Inflammatory macrophage treated with lipopolysaccharide for 1 hour (primary cell): ENCODE measurements around the gene HOGA1.

Source experiments
- DNase-seq, 2 donors: peaks; one replicate each; pipeline ENCODE4 v3.0.0-alpha.2; 2020 to 2022

The HOGA1 gene

DNA sequence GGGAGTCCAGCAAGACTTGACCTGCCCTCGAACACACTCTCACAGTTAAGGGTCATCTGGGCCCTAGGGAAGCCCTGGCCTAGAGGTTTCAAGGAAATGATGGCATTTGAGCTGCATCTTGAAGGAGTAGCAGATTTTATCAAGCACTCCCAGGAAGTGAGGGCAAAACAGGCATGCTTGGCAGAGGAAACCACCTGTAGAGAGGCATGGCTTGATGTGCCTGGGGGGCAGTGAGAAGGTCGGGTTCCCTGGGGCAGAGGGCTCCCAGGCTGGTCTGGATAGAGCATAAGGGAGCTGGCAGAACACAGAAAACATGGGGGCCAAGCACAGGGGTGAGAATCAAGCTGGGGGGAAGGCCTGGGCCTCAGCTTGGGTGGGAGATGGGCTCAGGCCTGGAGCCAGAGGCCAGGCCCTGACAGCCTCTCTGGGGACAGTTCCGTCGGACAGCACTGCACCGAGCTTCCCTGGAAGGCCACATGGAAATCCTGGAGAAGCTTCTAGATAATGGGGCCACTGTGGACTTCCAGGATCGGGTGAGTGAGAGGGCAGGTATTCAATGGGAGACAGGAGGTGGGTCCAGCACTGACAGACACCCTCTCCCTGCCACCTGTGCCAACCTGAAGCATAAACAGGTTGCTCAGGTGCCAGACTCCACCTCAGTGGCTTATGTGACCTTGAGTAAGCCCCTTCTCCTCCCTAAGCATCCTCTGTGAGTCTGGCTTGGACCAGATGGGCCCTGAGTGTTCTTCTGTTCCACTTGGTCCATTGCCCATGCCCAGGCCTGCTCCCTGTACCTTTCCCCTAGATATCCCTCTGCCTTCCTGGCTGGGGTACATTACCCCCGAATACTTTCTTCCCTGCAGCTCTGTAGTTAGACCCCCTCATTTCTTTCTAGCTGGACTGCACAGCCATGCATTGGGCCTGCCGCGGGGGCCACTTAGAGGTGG, 3.5 kb upstream of the HOGA1 start:
- no peak for DNase-seq

DNA sequence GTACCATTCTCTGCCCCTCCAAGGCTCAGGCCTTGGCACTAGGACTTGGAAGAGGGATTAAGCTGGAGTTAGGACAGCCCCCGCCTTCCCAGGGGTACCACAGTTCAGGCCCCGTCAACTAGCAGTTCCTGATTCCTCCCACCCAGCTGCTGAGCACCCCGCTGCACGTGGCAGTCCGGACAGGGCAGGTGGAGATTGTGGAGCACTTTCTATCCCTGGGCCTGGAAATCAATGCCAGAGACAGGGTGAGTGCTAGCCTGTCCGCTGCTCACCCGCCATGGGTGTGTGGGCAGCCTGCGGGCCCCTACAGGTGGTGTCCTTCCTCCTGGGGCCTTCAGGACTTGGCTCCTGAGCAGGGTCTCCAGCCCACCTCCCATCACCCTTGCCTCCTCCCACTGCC, 2.0 kb upstream of the HOGA1 start:
- no peak for DNase-seq

- DNase-seq = no peak
These were observed 713 bp upstream of the HOGA1 start for GRCh38 chr10:97583476-97583875.

DNA sequence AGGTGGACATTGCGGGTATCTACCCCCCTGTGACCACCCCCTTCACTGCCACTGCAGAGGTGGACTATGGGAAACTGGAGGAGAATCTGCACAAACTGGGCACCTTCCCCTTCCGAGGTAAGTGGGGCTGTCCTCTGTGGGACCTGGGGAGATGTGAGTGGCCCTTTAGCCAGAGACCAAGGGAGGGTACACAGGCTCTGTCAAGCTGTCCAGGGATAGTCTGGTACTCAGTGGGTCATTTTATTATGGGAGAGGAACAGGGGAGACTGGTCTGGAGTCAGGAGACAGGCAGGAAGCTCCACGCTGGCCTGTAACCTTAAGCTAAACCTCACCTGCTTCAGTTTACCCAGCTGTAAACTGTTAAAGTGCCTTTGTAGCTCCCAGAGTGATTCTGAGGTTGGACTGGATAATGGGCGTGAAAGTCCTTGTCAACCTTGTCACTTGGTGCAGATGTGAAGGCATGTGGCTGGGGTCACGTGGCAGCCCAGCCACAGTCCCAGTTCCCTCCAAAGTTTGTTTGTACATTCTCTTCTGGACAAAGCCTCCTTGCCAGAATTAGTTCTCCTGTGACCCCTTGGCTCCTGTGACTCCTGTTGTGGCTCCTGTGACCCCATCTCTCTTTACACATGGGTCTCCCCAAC, 729 bp downstream of the HOGA1 start:
- DNase-seq = no peak

GRCh38 chr10:97585439-97585811, 1.2 kb downstream of the HOGA1 start:
- no peak for DNase-seq

- DNase-seq = no peak
These were observed 3.0 kb downstream of the HOGA1 start for GRCh38 chr10:97587183-97587582.

- DNase-seq = no peak
These were observed 5.3 kb downstream of the HOGA1 start, which contains the start of gene C10orf62 for GRCh38 chr10:97589479-97589878. TSS of gene C10orf62 (plus strand) at chr10:97589721. CDS start at chr10:97589898, 177 bp downstream.

GRCh38 chr10:97590082-97590747, 6.0 kb downstream of the HOGA1 start:
- DNase-seq = no peak

DNA sequence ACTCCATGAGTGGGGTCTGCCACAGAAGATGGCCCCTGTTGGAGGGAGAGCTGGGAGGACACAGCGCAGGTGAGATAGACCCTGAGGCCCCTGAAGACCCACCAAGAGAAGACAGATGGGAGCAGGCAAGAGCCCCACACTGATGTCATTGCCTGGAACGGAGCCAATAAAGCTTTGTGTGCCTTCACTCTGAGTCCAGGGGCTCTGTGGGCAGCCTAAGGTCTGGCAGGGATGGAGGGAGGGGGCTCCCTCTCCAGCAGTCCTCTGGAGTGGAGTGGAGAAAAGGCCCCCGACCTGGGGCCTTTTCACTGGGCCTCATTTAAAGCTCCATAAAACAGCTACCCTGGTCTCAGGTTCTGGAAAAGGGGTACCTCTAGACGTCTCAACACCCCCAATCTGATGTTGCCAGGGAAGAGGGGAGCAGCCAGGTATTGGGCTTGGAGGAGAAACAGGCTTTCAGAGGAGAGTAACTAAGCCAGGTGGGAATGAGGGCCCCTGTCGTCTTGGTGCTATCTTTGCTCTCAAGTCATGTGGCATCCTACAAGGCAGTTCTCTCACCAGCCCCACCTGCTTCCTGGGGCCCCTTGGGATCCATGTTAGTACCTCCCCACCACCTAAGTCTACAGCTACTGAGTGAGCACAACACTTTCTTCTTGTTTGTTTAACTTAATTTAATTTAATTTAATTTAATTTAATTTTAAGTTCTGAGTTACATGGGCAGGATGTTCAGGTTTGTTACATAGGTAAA, 6.7 kb downstream of the HOGA1 start:
- DNase-seq = no peak

DNA sequence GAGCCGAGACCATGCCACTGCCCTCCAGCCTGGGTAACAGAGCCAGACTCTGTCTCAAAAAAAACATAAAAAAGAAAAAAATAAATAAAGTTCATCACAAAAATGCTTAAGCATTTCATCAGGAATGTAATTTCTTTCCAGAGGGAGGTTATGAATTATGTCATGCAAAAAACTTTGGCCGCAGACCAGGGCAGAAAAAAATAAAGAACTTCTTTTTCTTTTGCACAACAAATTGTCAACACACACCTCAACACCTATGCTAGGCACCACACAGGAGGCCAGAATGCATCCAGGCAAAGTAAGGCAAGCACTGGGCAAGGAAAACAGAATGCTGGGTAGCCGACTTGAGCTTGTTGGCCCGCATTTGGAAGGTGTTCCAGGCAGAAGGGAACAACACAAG, 9.2 kb downstream of the HOGA1 start:
- DNase-seq = no peak

DNA sequence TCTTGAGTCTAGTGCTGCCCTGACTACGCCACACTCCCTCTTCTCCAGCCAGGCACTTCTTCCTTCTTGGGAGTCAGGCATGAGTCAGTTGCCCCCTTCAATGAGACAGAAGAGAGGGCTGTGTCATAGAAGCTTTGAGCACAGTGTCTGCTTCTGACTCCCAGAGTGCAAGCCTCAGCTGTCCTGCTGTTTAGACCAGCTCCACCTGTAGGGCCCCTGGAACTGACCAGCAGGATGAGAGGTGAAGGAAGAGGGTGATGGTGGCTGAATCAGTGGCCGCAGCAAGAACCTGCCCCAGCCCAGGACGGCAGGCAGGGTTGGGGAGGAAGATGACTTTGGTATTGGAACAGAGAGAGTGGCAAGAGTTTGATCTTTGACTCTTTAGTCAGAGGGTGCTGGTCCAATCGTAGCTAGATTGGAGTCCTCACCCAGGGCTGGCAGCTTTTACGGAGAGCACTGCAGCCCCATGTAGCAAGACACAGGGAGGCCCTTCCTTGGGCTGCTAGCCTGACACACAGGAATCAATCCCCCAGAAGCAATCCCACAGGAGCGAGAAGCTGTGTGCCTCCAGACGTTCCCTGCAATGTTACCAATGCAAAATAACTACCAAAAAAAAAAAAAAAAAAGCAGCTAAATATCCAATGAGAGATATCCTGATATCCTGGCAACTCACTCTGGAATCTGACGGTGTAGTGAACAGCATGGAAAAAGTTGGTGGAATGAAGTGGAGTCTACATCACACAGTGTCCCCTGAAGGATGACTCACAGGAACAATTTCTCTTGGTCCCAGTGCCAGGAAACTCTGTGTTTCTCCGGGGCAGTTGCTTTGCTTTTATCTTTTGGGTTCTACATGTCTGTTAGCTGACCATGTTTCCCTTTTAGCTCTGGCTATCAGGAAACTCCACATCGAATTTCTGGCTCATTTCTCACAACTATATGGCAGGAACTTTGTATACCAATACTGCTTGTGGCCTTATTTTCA, 12.2 kb downstream of the HOGA1 start:
- DNase-seq = no peak

- DNase-seq = no peak
These were observed 13.6 kb downstream of the HOGA1 start for GRCh38 chr10:97597778-97598177.

DNA sequence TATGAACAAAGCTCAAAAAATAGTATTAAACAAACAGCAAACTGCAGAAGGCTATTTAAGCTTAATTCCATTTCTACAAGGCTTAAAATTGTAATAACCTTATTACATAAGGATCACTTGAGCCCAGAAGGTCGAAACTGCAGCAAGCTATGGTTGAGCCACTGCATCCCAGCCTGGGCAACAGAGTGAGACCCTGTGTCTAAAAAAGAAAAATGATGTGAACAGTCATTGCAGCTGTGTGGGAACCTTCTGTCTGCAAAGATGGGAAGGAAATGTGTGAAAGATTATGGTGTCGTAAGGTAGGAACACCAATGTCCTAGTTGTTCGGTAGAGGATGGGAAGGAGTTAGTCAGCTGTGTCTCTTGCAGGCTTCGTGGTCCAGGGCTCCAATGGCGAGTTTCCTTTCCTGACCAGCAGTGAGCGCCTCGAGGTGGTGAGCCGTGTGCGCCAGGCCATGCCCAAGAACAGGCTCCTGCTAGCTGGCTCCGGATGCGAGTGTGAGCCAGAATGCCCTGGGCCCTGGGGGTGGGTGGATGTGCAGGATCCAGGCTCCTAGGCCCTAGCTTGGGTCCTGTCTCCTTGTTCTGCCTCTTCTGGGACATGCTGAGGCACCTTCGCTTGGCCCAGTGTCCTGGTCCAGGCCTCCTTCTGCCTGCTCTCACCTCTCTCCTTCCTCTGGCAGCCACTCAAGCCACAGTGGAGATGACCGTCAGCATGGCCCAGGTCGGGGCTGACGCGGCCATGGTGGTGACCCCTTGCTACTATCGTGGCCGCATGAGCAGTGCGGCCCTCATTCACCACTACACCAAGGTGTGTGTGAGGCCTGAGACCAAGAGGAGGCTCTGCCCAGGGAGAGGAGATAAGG, 14.4 kb downstream of the HOGA1 start:
- no peak for DNase-seq

GRCh38 chr10:97599272-97599619, 15.1 kb downstream of the HOGA1 start:
- DNase-seq = no peak

GRCh38 chr10:97600616-97601015, 16.4 kb downstream of the HOGA1 start:
- no peak for DNase-seq

DNA sequence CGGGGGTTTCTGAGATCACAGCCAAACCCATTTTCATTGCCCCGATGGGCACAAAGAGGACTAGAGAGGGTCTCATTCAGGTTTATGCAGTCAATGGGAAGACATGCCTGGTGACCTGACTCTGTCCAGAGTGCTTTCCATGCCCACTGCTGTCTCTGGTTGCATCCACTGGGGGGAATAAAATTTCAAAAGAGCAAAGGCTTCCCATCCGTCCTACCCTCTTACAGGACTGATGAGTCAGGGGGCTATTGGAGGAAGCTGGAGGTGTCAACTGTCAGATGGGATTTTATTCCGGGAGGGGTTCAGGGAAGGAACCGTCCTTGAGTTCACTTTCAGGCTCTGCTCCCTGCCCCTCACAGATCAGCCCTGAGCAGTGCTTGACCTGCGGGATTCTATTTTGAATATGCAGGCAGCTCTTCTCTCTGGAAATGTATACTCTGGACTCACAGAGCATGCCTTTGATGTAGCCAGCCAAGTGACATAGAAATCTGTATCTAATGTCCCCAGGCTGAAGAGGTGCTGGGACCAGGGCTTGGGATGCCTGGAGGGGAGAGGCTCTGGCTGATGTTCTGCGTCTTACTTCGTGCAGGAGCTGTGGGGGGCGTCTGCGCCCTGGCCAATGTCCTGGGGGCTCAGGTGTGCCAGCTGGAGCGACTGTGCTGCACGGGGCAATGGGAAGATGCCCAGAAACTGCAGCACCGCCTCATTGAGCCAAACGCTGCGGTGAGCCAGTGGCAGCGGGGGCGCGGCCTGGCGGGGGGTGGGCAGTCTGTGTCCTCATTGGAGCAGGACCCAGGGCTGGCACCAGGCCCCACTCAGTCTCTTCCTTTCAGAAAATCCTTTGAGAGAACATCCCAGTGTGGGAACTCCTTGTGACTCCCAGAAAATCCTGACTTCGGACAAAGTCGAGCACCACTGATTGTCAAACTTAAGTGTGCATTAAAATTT, 17.4 kb downstream of the HOGA1 start:
- no peak for DNase-seq

- DNase-seq = no peak
These were observed 23.0 kb downstream of the HOGA1 start for GRCh38 chr10:97607095-97607636.

DNA sequence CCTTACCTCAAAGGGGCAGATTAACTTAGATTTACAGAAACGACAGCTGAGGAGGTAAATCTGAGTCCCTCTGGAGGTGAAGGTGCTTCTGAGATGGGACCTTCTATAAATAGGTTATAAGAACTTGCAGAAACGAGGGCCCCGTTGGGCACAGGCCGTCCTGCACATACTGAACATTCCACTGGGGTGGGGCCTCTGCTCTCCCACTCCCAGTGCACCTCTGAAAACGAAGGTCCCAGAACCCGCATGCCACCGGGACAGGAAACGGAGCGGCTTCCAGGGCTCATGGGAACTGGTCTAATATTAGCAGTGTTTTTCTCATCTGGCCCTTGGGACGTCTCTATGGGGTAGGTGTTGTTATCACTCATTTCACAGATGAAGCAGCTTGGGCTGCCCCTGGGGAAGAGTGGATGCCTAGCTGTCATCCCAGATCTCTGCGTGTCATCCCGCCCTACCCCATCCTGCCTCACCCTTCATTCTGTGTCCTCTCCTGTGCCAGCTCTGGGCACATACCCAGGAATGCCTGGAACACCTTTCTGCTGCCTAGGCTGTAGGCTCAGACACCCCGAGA, 24.9 kb downstream of the HOGA1 start:
- no peak for DNase-seq

DNA sequence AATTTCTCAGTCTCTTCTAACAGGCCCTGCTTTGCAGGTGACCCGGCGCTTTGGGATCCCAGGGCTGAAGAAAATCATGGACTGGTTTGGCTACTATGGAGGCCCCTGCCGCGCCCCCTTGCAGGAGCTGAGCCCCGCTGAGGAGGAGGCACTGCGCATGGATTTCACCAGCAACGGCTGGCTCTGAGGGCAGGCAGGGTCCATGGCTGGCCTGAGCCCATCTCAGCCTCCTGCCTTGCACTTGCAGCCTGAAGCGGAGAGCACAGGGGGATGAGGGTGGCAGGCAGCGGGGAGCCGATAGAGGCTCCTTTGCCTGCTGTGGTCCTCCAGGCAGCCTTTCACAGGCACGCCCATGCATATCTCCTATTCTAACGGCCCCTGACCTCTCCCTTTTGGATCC, 27.3 kb downstream of the HOGA1 start:
- DNase-seq = no peak
